Measurements from ENCODE around the gene RNF148. TPM values are rescaled to one million over a fixed set of nuclear protein-coding genes. Genes with fewer than 3 reads are reported as not detected.
"Not testable (repeated sequence)": the region's sequence is repeated elsewhere in the genome, so short reads cannot be mapped to it uniquely, and the experiment has no call there.

RNF148 gene
- polyA plus RNA-seq, 3 donors = not detected

GRCh38 chr7:122679813-122680212, 22.9 kb downstream of the RNF148 start:
- no peak overlapping the region for H3K4me3 Mint-ChIP-seq
- no peaks in the 10 kb centered on the region for H3K36me3 Mint-ChIP-seq
- Histone ChIP-seq H3K4me1 (ENCODE audit: control insufficient read depth in 1 of 2, insufficient read depth in 2 of 2, low read length in 2 of 2) (no peaks in the 10 kb centered on the region), H3K9me3 (replicated peaks in 1 of 2; ENCODE audit: control insufficient read depth in 1 of 2, insufficient read depth in 1 of 2, low read length in 2 of 2) (no peaks in the 10 kb centered on the region), H3K27me3 (ENCODE audit: control insufficient read depth in 2 of 2, insufficient read depth in 2 of 2, low read length in 2 of 2) (no peaks in the 10 kb centered on the region), H3K4me2 (replicated peaks; ENCODE audit: extremely low read depth, low read length, poor library complexity, severe bottlenecking) (no peak overlapping the region), H3K79me2 (ENCODE audit: insufficient read depth, low read length) (no peaks in the 10 kb centered on the region), H4K20me1 (ENCODE audit: insufficient read depth, low read length) (no peaks in the 10 kb centered on the region), H3K9ac (ENCODE audit: insufficient read depth, low read length, poor library complexity, severe bottlenecking) (no peak overlapping the region), H3K4me3 (replicated peaks in 1 of 3; ENCODE audit: low read depth in 2 of 3, low read length in 3 of 3) (no peak overlapping the region), H3K27ac (ENCODE audit: low read depth in 1 of 2, low read length in 2 of 2) (no peak overlapping the region), H3K36me3 (replicated peaks in 1 of 2; ENCODE audit: control insufficient read depth in 1 of 2, insufficient read depth in 2 of 2, low read length in 2 of 2) (no peaks in the 10 kb centered on the region), H2AFZ (ENCODE audit: insufficient read depth, low read depth, low read length, poor library complexity, severe bottlenecking) (no peak overlapping the region)
- no peak for TF ChIP-seq CTCF (IDR thresholded peaks at IDR 0.05)
- H3K27ac Mint-ChIP-seq = no peak overlapping the region
- no peaks in the 10 kb centered on the region for H3K27me3 Mint-ChIP-seq (ENCODE audit: low read depth in 3 of 3)
- intact Hi-C loops (cut with micrococcal nuclease) = no loop called here
- H3K4me1 Mint-ChIP-seq = no peaks in the 10 kb centered on the region
- H3K9me3 Mint-ChIP-seq = peaks cover 0 to 13% (median 5%) of the 10 kb centered on the region in 7 donors
- no CpG with 5 or more reads among the region's 1 CpG for WGBS (ENCODE audit: insufficient coverage)
- DNase-seq = no peak

GRCh38 chr7:122679269-122679709, 23.4 kb downstream of the RNF148 start:
- H3K4me2 ChIP-seq (replicated peaks; ENCODE audit: extremely low read depth, low read length, poor library complexity, severe bottlenecking); H3K4me3 Mint-ChIP-seq; DNase-seq; H4K20me1 ChIP-seq (ENCODE audit: insufficient read depth, low read length); H3K4me3 ChIP-seq (replicated peaks in 1 of 3; ENCODE audit: low read depth in 2 of 3, low read length in 3 of 3); H2AFZ ChIP-seq (ENCODE audit: insufficient read depth, low read depth, low read length, poor library complexity, severe bottlenecking); H3K4me1 Mint-ChIP-seq; H3K36me3 Mint-ChIP-seq; H3K9ac ChIP-seq (ENCODE audit: insufficient read depth, low read length, poor library complexity, severe bottlenecking); H3K27ac ChIP-seq (ENCODE audit: low read depth in 1 of 2, low read length in 2 of 2); H3K27ac Mint-ChIP-seq; H3K36me3 ChIP-seq (replicated peaks in 1 of 2; ENCODE audit: control insufficient read depth in 1 of 2, insufficient read depth in 2 of 2, low read length in 2 of 2); H3K79me2 ChIP-seq (ENCODE audit: insufficient read depth, low read length); H3K27me3 ChIP-seq (ENCODE audit: control insufficient read depth in 2 of 2, insufficient read depth in 2 of 2, low read length in 2 of 2); H3K4me1 ChIP-seq (ENCODE audit: control insufficient read depth in 1 of 2, insufficient read depth in 2 of 2, low read length in 2 of 2); H3K9me3 ChIP-seq (replicated peaks in 1 of 2; ENCODE audit: control insufficient read depth in 1 of 2, insufficient read depth in 1 of 2, low read length in 2 of 2); H3K27me3 Mint-ChIP-seq (ENCODE audit: low read depth in 3 of 3); intact Hi-C loops (cut with micrococcal nuclease): not testable (repeated sequence)
- 78% methylated on average over 8 of the region's 9 CpGs for WGBS (ENCODE audit: insufficient coverage)
- H3K9me3 Mint-ChIP-seq = peaks cover 0 to 13% (median 6%) of the 10 kb centered on the region in 7 donors

All from CD14-positive monocyte (primary cell).